Stromal cell of bone marrow (primary cell): Measurements from ENCODE around the gene CYP2F1.
"Not testable (repeated sequence)": the region's sequence is repeated elsewhere in the genome, so short reads cannot be mapped to it uniquely, and the experiment has no call there.

Experiments used
- DNase-seq: peaks from one replicate; pipeline ENCODE4 v3.0.0-alpha.2; 2012; ENCODE audit warnings: low read depth

CYP2F1 gene

DNA sequence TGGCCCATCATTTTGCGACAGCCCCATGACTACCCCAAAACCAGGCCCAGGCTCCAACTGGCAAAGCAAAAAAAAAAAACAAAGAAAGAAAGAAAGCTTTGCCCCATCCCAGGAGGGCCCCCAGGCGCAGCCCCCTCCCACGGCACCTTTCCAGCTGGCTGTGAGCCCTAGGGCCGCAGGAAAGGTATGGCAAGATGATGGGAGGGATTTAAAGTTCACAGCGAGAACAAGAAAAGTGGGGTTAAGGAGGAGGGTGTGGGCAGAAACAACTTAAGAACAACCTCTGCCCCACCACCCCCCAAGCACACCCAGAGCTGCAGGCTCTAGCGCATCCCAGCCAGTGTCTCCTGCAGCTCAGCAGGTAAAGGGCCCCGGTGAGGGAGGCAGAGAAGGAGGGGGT lies at the start of gene CYP2F1:
CYP2F1 (plus strand) TSS at position 301 of the 400 bp plus-strand sequence. CDS start 1,757 bp downstream, outside the sequence.
- no peak for DNase-seq

DNA sequence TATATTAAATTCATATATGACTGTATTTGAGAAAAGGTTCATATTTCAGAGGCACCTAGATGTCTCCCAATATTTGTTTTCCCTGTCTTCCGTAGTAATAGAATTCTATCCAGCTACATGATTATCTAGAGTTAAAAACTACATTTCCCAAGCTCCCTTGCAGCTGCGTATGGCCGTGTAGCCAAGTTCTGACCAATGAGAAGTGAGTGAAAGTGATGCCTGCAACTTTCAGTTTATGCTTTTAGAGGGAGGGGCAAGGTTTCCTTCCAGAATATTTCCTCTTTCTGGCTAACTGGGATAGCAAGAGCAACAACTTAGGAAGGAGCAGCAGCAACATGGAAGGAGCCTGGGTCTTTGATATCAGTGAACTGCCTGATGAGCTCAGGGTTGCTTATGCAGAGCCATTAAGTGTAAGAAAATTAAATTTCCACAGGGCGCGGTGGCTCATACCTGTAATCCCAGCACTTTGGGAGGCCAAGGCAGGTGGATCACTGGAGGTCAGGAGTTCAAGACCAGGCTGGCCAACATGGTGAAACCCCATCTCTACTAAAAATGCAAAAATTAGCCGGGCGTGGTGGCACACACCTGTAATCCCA lies 49.2 kb upstream of the CYP2F1 start:
- peak; percentile 0 for DNase-seq

GRCh38 chr19:41076286-41076685 lies 37.9 kb upstream of the CYP2F1 start:
- no peak for DNase-seq

GRCh38 chr19:41083516-41083915 lies 30.7 kb upstream of the CYP2F1 start:
- DNase-seq: no peak

- DNase-seq: no peak
Observed at GRCh38 chr19:41085748-41086415, 28.4 kb upstream of the CYP2F1 start.

DNA sequence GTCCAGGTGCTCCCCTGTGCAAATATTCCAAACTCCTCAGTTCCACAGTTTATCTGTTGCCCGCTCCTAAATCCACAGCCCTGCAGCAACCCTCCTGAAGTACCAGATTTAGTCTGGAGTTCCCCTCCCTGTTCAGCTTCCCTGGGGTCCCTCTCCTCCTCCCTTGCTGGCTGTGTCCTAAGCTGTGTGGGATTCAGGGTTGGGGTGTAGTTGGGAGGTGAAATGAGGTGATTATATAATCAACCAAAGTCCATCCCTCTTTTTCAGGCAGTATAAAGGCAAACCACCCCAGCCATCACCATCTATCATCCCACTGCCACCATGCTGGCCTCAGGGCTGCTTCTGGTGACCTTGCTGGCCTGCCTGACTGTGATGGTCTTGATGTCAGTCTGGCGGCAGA lies 26.1 kb upstream of the CYP2F1 start, which contains the start of gene CYP2A13:
CYP2A13 (plus strand) TSS at position 301 of the 400 bp plus-strand sequence; CDS start at position 322, 21 bp downstream.
- no peak for DNase-seq

DNA sequence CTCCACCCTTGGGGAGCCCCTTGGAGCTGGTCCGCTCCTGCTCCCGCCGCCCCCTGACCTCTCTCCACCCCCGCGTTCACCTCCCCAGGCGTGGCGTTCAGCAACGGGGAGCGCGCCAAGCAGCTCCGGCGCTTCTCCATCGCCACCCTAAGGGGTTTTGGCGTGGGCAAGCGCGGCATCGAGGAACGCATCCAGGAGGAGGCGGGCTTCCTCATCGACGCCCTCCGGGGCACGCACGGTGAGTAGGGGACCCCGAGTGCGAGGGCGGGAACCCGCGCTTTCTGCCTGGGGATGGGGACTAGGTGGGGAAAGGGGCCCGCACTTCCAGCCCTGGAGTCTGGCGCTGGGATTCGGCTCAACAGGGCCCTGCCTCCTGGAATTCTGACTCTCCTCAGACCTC lies 24.3 kb upstream of the CYP2F1 start:
- no peak for DNase-seq

DNA sequence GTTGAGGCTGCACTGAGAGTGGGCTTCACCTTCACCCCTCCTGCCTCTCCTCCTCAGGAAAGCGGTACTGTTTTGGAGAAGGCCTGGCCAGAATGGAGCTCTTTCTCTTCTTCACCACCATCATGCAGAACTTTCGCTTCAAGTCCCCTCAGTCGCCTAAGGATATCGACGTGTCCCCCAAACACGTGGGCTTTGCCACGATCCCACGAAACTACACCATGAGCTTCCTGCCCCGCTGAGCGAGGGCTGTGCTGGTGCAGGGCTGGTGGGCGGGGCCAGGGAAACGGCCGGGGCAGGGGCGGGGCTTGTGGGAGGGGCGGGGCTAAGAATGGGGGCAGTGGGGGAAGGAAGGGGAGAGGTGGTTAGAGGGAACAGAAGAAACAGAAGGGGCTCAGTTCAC lies 18.5 kb upstream of the CYP2F1 start:
- DNase-seq: no peak

DNA sequence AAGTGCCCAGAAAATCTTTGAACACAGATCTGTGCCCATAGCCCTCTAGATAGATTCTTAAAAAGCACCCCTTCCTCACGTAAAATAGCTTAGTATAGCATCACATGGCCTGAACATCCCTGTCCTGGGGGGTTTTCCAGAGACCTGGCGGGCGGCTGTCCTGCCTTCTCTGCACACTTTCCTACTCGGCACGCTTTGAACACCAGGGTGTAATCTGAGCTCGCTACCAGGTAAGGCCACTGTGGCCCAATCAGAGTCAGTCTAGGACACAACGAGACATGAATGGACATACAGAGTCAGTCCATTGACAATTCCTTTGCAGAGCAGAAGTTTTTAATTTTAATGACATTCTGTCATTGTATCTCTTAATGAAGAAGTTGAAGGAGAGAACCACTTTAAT lies 17.9 kb upstream of the CYP2F1 start:
- DNase-seq: no peak

DNA sequence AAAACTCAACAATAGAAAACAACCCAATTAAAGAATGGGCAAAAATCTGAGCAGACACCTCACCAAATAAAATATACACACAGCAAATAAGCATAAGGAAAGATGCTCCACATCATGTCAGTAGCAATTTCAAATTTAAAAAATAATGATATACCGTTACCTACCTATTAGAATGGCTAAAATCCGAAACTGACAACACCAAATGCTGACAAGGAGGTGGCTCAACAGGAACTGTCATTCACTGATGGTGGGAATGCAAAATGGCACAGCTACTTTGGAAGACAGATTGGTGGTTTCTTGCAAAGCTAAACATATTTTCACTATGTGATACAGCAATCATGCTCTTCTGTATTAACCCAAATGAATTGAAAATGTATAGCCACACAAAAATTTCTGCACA lies 16.9 kb upstream of the CYP2F1 start:
- DNase-seq: no peak

- no peak for DNase-seq
Observed at GRCh38 chr19:41098762-41099161, 15.5 kb upstream of the CYP2F1 start.

DNA sequence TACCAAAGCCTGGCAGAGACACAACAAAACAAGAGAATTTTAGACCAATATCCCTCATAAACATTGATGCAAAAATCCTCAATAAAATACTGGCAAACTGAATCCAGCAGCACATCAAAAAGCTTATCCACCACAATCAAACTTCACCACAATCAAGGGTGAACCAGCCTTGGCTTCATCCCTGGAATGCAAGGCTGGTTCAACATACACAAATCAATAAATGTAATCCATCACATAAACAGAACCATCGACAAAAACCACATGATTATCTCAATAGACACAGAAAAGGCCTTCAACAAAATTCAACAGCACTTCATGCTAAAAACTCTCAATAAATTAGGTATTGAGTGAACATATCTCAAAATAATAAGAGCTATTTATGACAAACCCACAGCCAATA lies 12.0 kb upstream of the CYP2F1 start:
- not testable (repeated sequence) for DNase-seq

GRCh38 chr19:41106177-41106576 lies 8.1 kb upstream of the CYP2F1 start:
- no peak for DNase-seq

DNA sequence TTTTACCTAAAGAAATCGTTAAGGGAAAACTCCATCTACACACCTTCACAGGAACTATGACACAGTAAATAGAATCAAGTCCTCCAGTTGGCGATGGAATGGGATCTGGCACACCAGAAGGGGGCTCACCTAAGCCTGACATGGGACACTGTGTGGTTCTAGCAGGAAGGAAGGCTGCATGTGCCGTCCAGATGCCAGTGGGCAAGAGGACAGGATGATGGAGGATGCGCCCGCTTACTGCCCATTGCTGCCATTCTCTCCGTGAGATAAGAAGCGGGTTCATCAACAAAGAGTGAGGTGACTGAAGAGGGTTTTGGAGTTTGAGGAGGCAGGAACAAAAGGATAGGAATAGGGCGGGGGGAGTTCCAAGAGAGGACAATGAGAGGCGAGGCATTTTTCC lies 2.9 kb upstream of the CYP2F1 start:
- no peak for DNase-seq

DNA sequence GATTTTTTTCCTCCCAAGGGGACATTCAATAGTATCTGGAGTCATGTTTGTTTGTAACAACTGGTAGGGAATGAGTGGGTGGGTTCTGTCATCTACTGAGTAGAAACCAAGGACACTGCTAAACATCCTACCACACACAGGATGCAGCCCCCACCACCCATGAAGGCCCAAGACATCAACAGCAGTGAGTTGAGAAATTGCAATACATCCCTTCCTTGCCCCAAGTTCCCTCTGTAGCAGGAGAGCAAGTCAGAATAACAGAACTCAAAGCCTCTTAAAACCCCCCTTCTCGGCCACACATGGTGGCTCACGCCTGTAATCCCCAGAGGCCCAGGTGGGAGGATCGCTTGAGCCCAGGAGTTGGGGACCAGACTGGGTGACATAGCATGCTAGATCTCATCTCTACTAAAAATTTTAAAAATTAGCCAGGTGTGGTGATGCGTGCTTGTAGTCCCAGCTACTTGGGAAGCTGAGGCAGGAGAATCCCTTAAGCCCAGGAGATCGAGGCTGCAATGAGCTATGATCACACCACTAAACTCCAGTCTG lies 2.4 kb upstream of the CYP2F1 start:
- no peak for DNase-seq

GRCh38 chr19:41112728-41113290 lies 1.4 kb upstream of the CYP2F1 start:
- no peak for DNase-seq

GRCh38 chr19:41116261-41116660 lies 2.0 kb downstream of the CYP2F1 start:
- DNase-seq: no peak

DNA sequence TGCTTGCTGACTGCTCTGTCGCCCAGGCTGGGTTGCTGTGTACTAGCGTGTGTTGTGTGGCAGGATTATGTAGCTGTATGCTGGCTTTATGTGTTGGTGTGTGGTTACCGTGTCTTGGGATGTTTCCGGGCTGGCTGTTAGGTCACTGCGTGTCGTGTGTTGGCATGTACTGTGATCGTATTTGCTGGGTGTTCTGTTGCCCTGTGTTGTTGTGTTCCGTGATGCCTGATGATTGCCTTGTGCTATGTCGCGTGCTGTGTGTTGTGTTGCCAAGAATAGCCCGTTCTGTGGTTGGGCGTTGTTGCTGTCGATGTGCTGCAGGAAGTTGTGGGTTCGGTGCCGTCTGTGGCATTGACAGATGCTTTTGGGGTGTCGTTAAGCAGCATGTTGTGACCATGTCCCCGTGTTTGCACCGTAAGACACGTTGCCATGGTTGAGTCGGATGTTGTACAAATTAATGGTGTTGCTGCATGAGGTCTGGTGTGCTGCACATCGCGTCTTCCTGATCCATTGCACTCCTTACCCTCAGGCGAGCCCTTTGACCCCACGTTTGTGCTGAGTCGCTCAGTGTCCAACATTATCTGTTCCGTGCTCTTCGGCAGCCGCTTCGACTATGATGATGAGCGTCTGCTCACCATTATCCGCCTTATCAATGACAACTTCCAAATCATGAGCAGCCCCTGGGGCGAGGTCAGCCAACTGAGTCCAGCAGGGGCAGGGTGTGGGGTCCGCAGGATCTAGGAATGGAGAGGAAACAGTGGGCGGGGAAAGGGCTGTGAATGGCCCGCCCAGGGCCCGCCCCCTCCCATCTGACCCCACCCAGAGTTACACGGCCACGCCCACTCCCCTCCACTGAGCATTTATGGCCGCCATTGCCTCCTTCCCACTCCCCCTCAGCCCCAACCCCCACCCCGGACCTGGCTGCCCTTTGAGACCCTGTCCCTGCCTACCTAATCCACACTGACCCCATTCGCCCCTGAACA lies 7.0 kb downstream of the CYP2F1 start:
- DNase-seq: not testable (repeated sequence)

DNA sequence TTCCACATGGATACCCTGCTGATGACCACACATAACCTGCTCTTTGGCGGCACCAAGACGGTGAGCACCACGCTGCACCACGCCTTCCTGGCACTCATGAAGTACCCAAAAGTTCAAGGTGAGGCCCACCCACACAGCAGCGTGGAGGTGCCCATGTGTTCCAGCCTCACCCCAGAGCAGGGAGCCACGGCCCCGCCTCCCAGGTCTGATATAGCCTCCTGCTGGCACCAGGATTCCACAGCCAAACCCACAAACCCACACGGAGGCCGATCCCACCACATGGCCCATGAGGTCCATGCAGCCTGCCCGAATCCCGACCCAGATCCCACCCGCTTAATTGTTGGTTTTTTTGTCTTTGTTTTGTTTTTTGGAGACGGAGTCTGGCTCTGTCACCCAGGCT lies 8.6 kb downstream of the CYP2F1 start:
- not testable (repeated sequence) for DNase-seq

DNA sequence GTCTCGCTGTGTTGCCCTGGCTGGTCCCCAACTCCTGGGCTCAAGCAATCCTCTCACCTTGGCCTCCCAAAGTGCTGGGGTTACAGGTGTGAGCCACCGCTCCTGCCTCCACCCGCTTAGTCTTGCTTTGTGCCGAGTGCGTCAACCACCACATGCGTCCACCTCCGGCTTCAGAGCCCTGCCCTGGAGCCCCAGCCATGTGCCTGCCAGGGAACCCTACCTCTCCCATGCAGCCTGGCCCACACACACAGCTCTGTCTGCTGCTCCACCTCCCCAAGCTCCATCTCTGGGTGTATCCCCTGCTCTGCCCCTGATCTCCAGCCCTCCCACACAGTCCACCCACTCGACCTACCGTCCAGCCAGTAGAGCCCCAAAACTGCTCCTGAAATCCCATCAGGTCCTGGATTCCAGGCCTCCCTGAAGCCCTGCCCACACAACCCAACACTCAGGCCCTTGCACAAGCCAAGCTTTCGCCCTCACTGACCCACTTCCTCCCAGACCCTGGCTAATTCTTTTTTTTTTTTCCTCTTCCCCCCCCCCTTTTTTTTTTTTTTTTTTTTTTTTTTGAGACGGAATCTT lies 9.6 kb downstream of the CYP2F1 start:
- DNase-seq: no peak

- DNase-seq: not testable (repeated sequence)
Observed at GRCh38 chr19:41126765-41127203, 12.6 kb downstream of the CYP2F1 start.

DNA sequence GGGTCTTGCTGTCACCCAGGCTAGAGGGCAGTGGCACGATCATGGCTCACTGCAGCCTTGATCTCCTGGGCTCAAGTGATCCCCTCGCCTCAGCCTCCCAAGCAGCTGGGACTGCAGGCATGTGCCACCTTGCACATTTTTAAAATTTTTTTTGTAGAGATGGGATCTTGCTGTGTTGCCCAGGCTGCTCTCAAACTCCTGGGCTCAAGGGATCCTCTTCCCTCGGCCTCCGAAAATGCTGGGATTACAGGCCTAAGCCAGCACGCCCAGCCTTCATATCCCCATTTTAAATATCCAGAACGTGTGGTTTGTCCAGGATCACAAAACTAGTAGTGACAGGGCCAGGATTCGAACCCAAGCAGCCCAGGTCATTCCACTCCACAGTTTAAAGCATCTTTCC lies 13.1 kb downstream of the CYP2F1 start:
- DNase-seq: not testable (repeated sequence)
